ENCODE measurements around the gene IGLON5. TPM values are rescaled to one million over a fixed set of nuclear protein-coding genes. Genes with fewer than 3 reads are reported as not detected.

IGLON5 gene
- total RNA-seq, 4 donors from 2014 or later: not detected

DNA sequence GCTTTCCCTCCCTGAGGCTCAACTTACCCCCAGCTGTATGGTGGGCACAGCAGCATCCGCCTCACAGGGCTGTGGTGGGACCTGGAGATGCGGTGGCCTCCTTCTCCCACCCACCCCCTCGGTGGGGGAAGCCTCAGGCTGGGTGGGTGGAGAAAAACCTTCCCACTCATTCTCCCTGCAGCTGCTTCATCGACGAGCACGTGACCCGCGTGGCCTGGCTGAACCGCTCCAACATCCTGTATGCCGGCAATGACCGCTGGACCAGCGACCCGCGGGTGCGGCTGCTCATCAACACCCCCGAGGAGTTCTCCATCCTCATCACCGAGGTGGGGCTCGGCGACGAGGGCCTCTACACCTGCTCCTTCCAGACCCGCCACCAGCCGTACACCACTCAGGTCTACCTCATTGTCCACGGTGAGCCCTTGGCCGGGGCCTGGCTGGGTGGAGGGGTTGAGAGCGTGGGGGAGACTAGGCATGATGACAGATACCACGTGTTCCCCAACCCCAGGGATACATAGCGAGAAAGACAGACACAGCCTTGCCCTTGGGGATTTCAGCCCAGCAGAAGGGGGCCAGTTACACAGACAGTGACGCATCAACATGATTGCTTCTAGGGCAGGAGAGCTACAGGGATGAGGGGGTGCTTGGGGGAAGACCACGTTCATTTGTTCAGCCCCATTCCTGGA is 12.2 kb downstream of the IGLON5 start:
- TF ChIP-seq, protein P1, sequence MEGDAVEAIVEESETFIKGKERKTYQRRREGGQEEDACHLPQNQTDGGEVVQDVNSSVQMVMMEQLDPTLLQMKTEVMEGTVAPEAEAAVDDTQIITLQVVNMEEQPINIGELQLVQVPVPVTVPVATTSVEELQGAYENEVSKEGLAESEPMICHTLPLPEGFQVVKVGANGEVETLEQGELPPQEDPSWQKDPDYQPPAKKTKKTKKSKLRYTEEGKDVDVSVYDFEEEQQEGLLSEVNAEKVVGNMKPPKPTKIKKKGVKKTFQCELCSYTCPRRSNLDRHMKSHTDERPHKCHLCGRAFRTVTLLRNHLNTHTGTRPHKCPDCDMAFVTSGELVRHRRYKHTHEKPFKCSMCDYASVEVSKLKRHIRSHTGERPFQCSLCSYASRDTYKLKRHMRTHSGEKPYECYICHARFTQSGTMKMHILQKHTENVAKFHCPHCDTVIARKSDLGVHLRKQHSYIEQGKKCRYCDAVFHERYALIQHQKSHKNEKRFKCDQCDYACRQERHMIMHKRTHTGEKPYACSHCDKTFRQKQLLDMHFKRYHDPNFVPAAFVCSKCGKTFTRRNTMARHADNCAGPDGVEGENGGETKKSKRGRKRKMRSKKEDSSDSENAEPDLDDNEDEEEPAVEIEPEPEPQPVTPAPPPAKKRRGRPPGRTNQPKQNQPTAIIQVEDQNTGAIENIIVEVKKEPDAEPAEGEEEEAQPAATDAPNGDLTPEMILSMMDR (IDR thresholded peaks at IDR 0.05 in 4 of 5, conservative IDR thresholded peaks at IDR 0.05 in 1 of 5): no peak
- no peak for TF ChIP-seq POLR2A (IDR thresholded peaks at IDR 0.05)
- Histone ChIP-seq H3K27ac (no peak overlapping the region), H3K4me1 (no peaks in the 10 kb centered on the region), H3K27me3 (peaks cover 30 to 35% (median 31%) of the 10 kb centered on the region in 3 donors), H3K4me3 (no peak overlapping the region), H3K36me3 (no peaks in the 10 kb centered on the region), H3K9me3 (no peaks in the 10 kb centered on the region)
- DNase-seq: no peak
- intact Hi-C loops (cut with DNase I; ENCODE audit: low total_unique reads): no loop called here
- no peak for ATAC-seq
- in situ Hi-C loops (cut with MboI; ENCODE audit: low sequenced_read_pairs in 4 of 4): no loop called here

DNA sequence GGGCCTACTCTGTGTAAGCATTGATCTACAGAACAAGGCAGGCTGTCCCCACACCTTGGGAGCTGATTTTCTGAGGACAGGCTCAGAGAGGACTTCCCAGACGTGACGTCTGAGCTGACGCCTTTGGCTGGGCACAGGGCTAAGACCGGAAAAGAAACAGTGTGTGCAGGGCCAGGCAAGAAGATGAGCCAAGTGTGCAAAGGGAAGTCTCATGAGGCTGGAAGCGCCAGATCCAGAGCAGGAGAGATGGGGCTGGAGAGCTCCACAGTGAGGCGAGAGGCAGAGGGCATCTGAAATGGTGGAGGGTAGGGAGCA is 12.7 kb downstream of the IGLON5 start:
- in situ Hi-C loops (cut with MboI; ENCODE audit: low sequenced_read_pairs in 4 of 4) (no loop called here), intact Hi-C loops (cut with DNase I; ENCODE audit: low total_unique reads) (no loop called here)
- Histone ChIP-seq H3K4me3 (no peak overlapping the region), H3K27ac (no peak overlapping the region), H3K36me3 (no peaks in the 10 kb centered on the region), H3K9me3 (no peaks in the 10 kb centered on the region), H3K4me1 (no peaks in the 10 kb centered on the region), H3K27me3 (peaks cover 33 to 38% (median 35%) of the 10 kb centered on the region in 3 donors)
- TF ChIP-seq, protein P1 (IDR thresholded peaks at IDR 0.05 in 4 of 5, conservative IDR thresholded peaks at IDR 0.05 in 1 of 5): no peak
- TF ChIP-seq POLR2A (IDR thresholded peaks at IDR 0.05): no peak
- ATAC-seq: no peak
- DNase-seq: no peak

DNA sequence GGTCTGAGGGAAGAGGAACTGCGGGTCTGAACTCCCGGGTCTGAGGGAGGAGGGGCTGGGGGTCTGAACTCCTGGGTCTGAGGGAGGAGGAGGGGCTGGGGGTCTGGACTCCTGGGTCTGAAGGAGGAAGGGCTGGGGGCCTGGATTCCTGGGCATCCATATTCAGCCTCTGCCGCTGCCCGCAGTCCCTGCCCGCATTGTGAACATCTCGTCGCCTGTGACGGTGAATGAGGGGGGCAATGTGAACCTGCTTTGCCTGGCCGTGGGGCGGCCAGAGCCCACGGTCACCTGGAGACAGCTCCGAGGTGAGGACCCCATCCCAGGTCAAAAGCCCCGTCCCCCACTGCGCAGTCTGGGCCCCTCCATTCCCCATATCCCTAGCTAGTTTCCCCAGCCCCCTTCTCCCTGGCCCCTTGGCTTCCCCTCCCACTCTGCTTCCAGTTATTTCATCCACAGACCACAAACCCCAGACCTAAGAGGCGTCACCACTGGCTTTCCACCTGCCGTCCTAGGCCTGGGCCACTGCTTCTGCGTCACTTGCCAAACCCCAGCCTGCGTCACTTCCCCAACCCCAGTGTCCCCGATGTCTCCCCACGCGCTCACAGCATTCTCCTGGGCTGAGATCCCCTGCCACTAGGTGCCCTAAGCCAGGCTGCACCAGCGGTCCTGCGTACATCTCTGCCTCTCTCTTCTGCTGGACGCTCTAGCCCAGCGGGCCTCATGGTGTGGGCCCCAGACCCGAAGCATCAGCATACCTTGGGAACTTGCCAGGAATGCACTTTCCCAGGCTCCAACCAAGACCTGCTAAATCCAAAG is 13.9 kb downstream of the IGLON5 start:
- H3K27me3 ChIP-seq: peaks cover 35 to 42% (median 37%) of the 10 kb centered on the region in 3 donors
- H3K27ac ChIP-seq: no peak overlapping the region
- DNase-seq (no peak), ATAC-seq (no peak)
- TF ChIP-seq POLR2A (IDR thresholded peaks at IDR 0.05): no peak
- TF ChIP-seq, protein P1 (IDR thresholded peaks at IDR 0.05 in 4 of 5, conservative IDR thresholded peaks at IDR 0.05 in 1 of 5): no peak
- intact Hi-C loops (cut with DNase I; ENCODE audit: low total_unique reads): no loop called here
- no peaks in the 10 kb centered on the region for H3K9me3 ChIP-seq
- no peaks in the 10 kb centered on the region for H3K36me3 ChIP-seq
- in situ Hi-C loops (cut with MboI; ENCODE audit: low sequenced_read_pairs in 4 of 4): no loop called here
- no peak overlapping the region for H3K4me3 ChIP-seq
- no peaks in the 10 kb centered on the region for H3K4me1 ChIP-seq

DNA sequence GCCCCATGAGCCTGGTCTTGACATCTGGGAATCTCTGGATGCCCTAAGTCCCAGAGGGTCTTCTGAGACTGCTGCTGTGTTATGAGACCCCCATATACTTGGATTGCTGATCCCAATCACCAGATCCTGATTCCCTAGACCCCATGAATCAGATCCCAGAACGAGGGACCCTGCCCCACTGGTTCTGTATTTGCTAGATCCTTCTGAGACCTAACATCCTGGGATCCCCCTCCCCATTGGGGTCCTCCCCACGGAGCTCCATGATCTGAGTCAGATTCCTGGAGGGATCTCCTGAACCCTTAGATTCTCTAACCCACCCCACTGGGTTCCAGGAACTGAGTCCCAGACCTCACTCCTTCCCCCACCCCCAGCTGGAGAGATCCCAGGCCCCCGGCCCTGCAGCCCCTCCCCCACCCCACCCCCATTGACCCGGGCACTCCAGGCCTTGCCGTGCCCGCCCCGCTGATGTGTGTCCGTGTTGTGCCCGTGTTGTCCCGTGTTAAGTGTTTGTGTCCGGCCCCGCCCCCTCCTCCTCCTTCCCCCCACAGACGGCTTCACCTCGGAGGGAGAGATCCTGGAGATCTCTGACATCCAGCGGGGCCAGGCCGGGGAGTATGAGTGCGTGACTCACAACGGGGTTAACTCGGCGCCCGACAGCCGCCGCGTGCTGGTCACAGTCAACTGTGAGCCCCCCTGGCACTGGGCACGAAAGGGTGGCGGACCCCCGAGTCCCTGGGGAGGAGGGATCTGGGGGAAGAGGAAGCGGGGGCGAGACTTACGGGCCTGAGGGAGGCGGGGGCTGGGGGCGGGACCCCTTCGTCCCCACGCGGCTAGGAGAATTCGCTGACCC is 15.0 kb downstream of the IGLON5 start:
- ATAC-seq: no peak
- Histone ChIP-seq H3K9me3 (no peaks in the 10 kb centered on the region), H3K36me3 (no peaks in the 10 kb centered on the region), H3K27me3 (peaks cover 35 to 42% (median 40%) of the 10 kb centered on the region in 3 donors), H3K4me1 (no peaks in the 10 kb centered on the region), H3K27ac (no peak overlapping the region), H3K4me3 (no peak overlapping the region)
- in situ Hi-C loops (cut with MboI; ENCODE audit: low sequenced_read_pairs in 4 of 4) (no loop called here), intact Hi-C loops (cut with DNase I; ENCODE audit: low total_unique reads) (no loop called here)
- TF ChIP-seq, protein P1 (IDR thresholded peaks at IDR 0.05 in 4 of 5, conservative IDR thresholded peaks at IDR 0.05 in 1 of 5): no peak
- no peak for DNase-seq
